H1 (cell line): ENCODE results near the gene HS6ST2. TPM values are rescaled to one million over a fixed set of nuclear protein-coding genes. Genes with fewer than 3 reads are reported as not detected.

ENCODE experiments used
- polyA plus RNA-seq, 7 experiments: library from polyadenylated mRNA; depleted of rRNA in 3 of 7; stranded (reverse) in 5 of 7; unstranded in 2 of 7; fragments of >200 nt in 5 of 7; fragments of 200-250 nt in 2 of 7; gene quantifications; 1 replicate in 5 of 7; 2 replicates in 1 of 7; 4 replicates in 1 of 7; pipeline versions ENCODE4 v1.2.1 to v1.2.3, GENCODE V29; 2011 to 2013; ENCODE audit warnings: missing spikeins in 2 of 7, mixed read lengths in 2 of 7
- small RNA-seq: library from polyadenylated mRNA; stranded (forward); fragments of <200 nt; extraction: miRNeasy Mini kit (QIAGEN cat#:217004); gene quantifications from one replicate; pipeline ENCODE3, GENCODE V24; 2013; ENCODE audit not compliant: insufficient read depth
- total RNA-seq: library from RNA; stranded (reverse); fragmentation: NEBNext Ultra II Directional; extraction: Animal tissue kit (Norgen Biotek cat#: 25700); gene quantifications from 2 replicates; pipeline ENCODE4 v1.2.1, GENCODE V29; 2021

The HS6ST2 gene
- total and polyA plus RNA-seq, 2 of the 8 experiments (the other 6 are each of a cell fraction or from before 2014, with no cell fraction given) = 3.9 TPM

Small RNA genes lying within 50 kb of the gene (small RNA-seq; reads per million reads assigned to genes)
- not detected for gene RNU6-98P
- gene Z82205.1 = not detected

Other genes with a start within 250 kb of the HS6ST2 start
- not detected in 2 replicates for gene USP26, start 138.5 kb upstream of the HS6ST2 start, total RNA-seq
- not detected in 2 replicates for gene USP26, start 138.5 kb upstream of the HS6ST2 start, polyA plus RNA-seq (2011; rRNA removed)